GM23338 (cell line): ENCODE data around the gene TRAF5. TPM values are rescaled to one million over a fixed set of nuclear protein-coding genes. Genes with fewer than 3 reads are reported as not detected.
A peak's percentile ranks its signal among the peaks of the same experiment; 100 is the strongest.

Experiments used
- ATAC-seq: fragments of 200-7000 bp; cut with Tn5 transposase; 3 replicates; pipeline ENCODE4 v1.9.1; 2020
- DNase-seq: peaks from one replicate; pipeline ENCODE4 v3.0.0-alpha.2; 2015; ENCODE audit warnings: low spot score
- H2AFZ ChIP-seq: fragments of 200-600 bp; sonication (generic); 2 replicates; pipeline ENCODE4 v1.8.0; 2016; ENCODE audit warnings: antibody characterized with exemption, mild to moderate bottlenecking, moderate library complexity
- H3F3A ChIP-seq: fragments of 200-600 bp; sonication (generic); replicated peaks from 2 replicates; pipeline ENCODE4 v1.8.0; 2017; ENCODE audit warnings: antibody characterized with exemption, mixed run types, low read depth
- H3K27ac ChIP-seq: fragments of 200-600 bp; sonication (generic); 2 replicates; pipeline ENCODE4 v1.6.1; 2016; ENCODE audit warnings: low read depth
- H3K27me3 ChIP-seq: fragments of 200-600 bp; sonication (generic); 2 replicates; pipeline ENCODE4 v1.8.0; 2016; ENCODE audit warnings: mild to moderate bottlenecking, mixed run types, moderate library complexity; ENCODE audit not compliant: insufficient read depth
- H3K36me3 ChIP-seq: fragments of 200-600 bp; sonication (generic); 2 replicates; pipeline ENCODE4 v1.8.0; 2016; ENCODE audit warnings: mild to moderate bottlenecking; ENCODE audit not compliant: insufficient read depth
- H3K4me1 ChIP-seq: fragments of 200-600 bp; sonication (generic); 2 replicates; pipeline ENCODE4 v1.8.0; 2016; ENCODE audit warnings: mild to moderate bottlenecking, moderate library complexity; ENCODE audit not compliant: insufficient read depth
- H3K4me2 ChIP-seq: fragments of 200-600 bp; sonication (generic); 2 replicates; pipeline ENCODE4 v1.7.1; 2017; ENCODE audit warnings: mixed run types
- H3K4me3 ChIP-seq: fragments of 200-600 bp; sonication (generic); 2 replicates; pipeline ENCODE4 v1.6.1; 2016; ENCODE audit warnings: mixed run types
- H3K79me2 ChIP-seq: fragments of 200-600 bp; sonication (generic); replicated peaks from 2 replicates; pipeline ENCODE4 v1.8.0; 2017; ENCODE audit warnings: mild to moderate bottlenecking; ENCODE audit not compliant: insufficient read depth
- H3K9me2 ChIP-seq: fragments of 200-600 bp; sonication (generic); 2 replicates; pipeline ENCODE4 v1.8.0; 2017; ENCODE audit not compliant: insufficient read depth
- H4K20me1 ChIP-seq: fragments of 200-600 bp; sonication (generic); replicated peaks from 2 replicates; pipeline ENCODE4 v1.8.0; 2017; ENCODE audit warnings: mild to moderate bottlenecking; ENCODE audit not compliant: insufficient read depth
- H3K27ac Mint-ChIP-seq: 2 replicates; pipeline ENCODE4 v1.8.0; 2020; ENCODE audit warnings: inconsistent platforms, mild to moderate bottlenecking, moderate library complexity, mixed read lengths
- H3K27me3 Mint-ChIP-seq: 3 replicates; pipeline ENCODE4 v1.8.0; 2022; ENCODE audit warnings: low read depth, mild to moderate bottlenecking, moderate library complexity, mixed read lengths, inconsistent platforms; ENCODE audit not compliant: insufficient read depth, poor library complexity
- H3K36me3 Mint-ChIP-seq: 3 replicates; pipeline ENCODE4 v1.8.0; 2021; ENCODE audit warnings: low read depth, mild to moderate bottlenecking, inconsistent platforms, moderate library complexity, mixed read lengths
- H3K4me1 Mint-ChIP-seq: 3 replicates; pipeline ENCODE4 v1.8.0; 2020; ENCODE audit warnings: mild to moderate bottlenecking, inconsistent platforms, mixed read lengths
- H3K4me3 Mint-ChIP-seq: 3 replicates; pipeline ENCODE4 v1.8.0; 2021; ENCODE audit warnings: moderate library complexity, mild to moderate bottlenecking, inconsistent platforms, mixed read lengths
- H3K9me3 Mint-ChIP-seq: 3 replicates; pipeline ENCODE4 v1.8.0; 2020; ENCODE audit warnings: moderate library complexity, mild to moderate bottlenecking, inconsistent platforms, mixed read lengths
- CREB1 ChIP-seq: fragments of 250-450 bp; sonication (Bioruptor Pico); IDR thresholded peaks from 2 replicates; pipeline ENCODE4 v1.5.0; 2020; ENCODE audit warnings: low read depth, mild to moderate bottlenecking, moderate library complexity
- CTCF ChIP-seq, 2 experiments: fragments of 200-600 bp in 1 of 2; sonication (generic) in 1 of 2; conservative IDR thresholded peaks; 2 replicates each; pipeline versions ENCODE4 v1.5.1 to v1.6.1; 2016 to 2017; ENCODE audit warnings: antibody characterized with exemption in 2 of 2, low read depth in 2 of 2, mild to moderate bottlenecking in 2 of 2, moderate library complexity in 1 of 2
- ETS1 ChIP-seq: IDR thresholded peaks from 2 replicates; pipeline ENCODE4 v1.6.1; 2016; ENCODE audit warnings: antibody characterized with exemption
- EZH2 ChIP-seq: fragments of 200-600 bp; sonication (generic); IDR thresholded peaks from one replicate; pipeline ENCODE4 v1.8.0; 2017; ENCODE audit warnings: antibody characterized with exemption, mild to moderate bottlenecking, low read depth; ENCODE audit not compliant: unreplicated experiment
- EZH2phosphoT487 ChIP-seq: fragments of 200-600 bp; sonication (generic); IDR thresholded peaks from one replicate; pipeline ENCODE4 v1.8.1; 2018; ENCODE audit warnings: antibody characterized with exemption; ENCODE audit not compliant: unreplicated experiment
- JUNB ChIP-seq: IDR thresholded peaks from one replicate; pipeline ENCODE4 v1.6.1; 2016; ENCODE audit warnings: antibody characterized with exemption; ENCODE audit not compliant: unreplicated experiment
- NANOG ChIP-seq: IDR thresholded peaks from 2 replicates; pipeline ENCODE4 v1.6.1; 2016; ENCODE audit warnings: antibody characterized with exemption, borderline replicate concordance
- POLR2AphosphoS5 ChIP-seq: IDR thresholded peaks from 2 replicates; pipeline ENCODE4 v1.6.1; 2016; ENCODE audit warnings: antibody characterized with exemption, low read depth
- REST ChIP-seq: IDR thresholded peaks from one replicate; pipeline ENCODE4 v1.6.1; 2018; ENCODE audit warnings: antibody characterized with exemption; ENCODE audit not compliant: unreplicated experiment
- STAT1 ChIP-seq: IDR thresholded peaks from one replicate; pipeline ENCODE4 v1.6.1; 2016; ENCODE audit warnings: antibody characterized with exemption; ENCODE audit not compliant: unreplicated experiment
- ZNF114 ChIP-seq: fragments of 250-450 bp; sonication (Bioruptor Pico); IDR thresholded peaks from 2 replicates; pipeline ENCODE4 v1.5.0; 2020; ENCODE audit warnings: mild to moderate bottlenecking, moderate library complexity
- ZNF331 ChIP-seq: fragments of 250-450 bp; sonication (Bioruptor Pico); IDR thresholded peaks from 2 replicates; pipeline ENCODE4 v1.5.0; 2020; ENCODE audit warnings: low read depth, mild to moderate bottlenecking, moderate library complexity
- ZNF462 ChIP-seq: fragments of 250-450 bp; sonication (Bioruptor Pico); IDR thresholded peaks from 2 replicates; pipeline ENCODE4 v1.5.0; 2020; ENCODE audit warnings: mild to moderate bottlenecking, moderate library complexity
- polyA plus RNA-seq: library from polyadenylated mRNA; unstranded; fragments of >200 nt; fragmentation: Nextera tagmentation; extraction: Ambion mirVana; gene quantifications from 2 replicates; pipeline ENCODE4 v1.2.1, GENCODE V29; 2016
- total RNA-seq: library from RNA; depleted of rRNA; stranded (reverse); fragments of >200 nt; shearing (Covaris generic); gene quantifications from 2 replicates; pipeline ENCODE4 v1.2.3, GENCODE V29; 2014

Gene TRAF5
- total and polyA plus RNA-seq, 2 experiments from 2014 or later, result 9.2 to 18.9 TPM

GRCh38 chr1:211305044-211305443, 21.6 kb upstream of the TRAF5 start:
- no peak for ATAC-seq
- Histone ChIP-seq H3K27me3 (no peaks in the 10 kb centered on the region), H3K27ac (no peak overlapping the region), H3K36me3 (peaks cover 3% of the 10 kb centered on the region; the same call in 1 of the 2 replicates), H3F3A (no peaks in the 10 kb centered on the region), H3K4me2 (no peak overlapping the region), H3K4me3 (no peak overlapping the region), H2AFZ (no peak overlapping the region), H4K20me1 (no peaks in the 10 kb centered on the region), H3K9me2 (no peaks in the 10 kb centered on the region), H3K79me2 (no peaks in the 10 kb centered on the region), H3K4me1 (peaks cover 7% of the 10 kb centered on the region)
- TF ChIP-seq ZNF114 (CRISPR knock-in tag) (no peak), ZNF331 (CRISPR knock-in tag) (no peak), POLR2AphosphoS5 (no peak), JUNB (no peak), CTCF (conservative IDR thresholded peaks at IDR 0.05; ENCODE audit: low read depth in 2 of 2) (no peak), ZNF462 (CRISPR knock-in tag) (no peak), CREB1 (no peak), NANOG (no peak), ETS1 (no peak), REST (no peak), EZH2phosphoT487 (no peak), EZH2 (no peak), STAT1 (no peak)
- Mint-ChIP-seq H3K9me3 (no peaks in the 10 kb centered on the region), H3K4me3 (no peak overlapping the region), H3K36me3 (peaks cover 25% of the 10 kb centered on the region), H3K27me3 (no peaks in the 10 kb centered on the region), H3K27ac (peak overlapping the region; percentile 89), H3K4me1 (peaks cover 18% of the 10 kb centered on the region)
- no peak for DNase-seq
